ENCODE measurements around the gene MAN1A2.
"Not testable (repeated sequence)": the region's sequence is repeated elsewhere in the genome, so short reads cannot be mapped to it uniquely, and the experiment has no call there.

Gene MAN1A2

GRCh38 chr1:117558451-117558850 is 191.2 kb downstream of the MAN1A2 start:
- not testable (repeated sequence) for DNase-seq (ENCODE audit: low read depth)

- no peak for DNase-seq (ENCODE audit: low read depth)
Observed at GRCh38 chr1:117559139-117559538, 191.9 kb downstream of the MAN1A2 start.

GRCh38 chr1:117559985-117560384 is 192.7 kb downstream of the MAN1A2 start:
- no peak for DNase-seq (ENCODE audit: low read depth)

- no peak for DNase-seq (ENCODE audit: low read depth)
Observed at GRCh38 chr1:117561071-117561470, 193.8 kb downstream of the MAN1A2 start.

- DNase-seq (ENCODE audit: low read depth), result no peak
Observed at GRCh38 chr1:117561551-117561950, 194.3 kb downstream of the MAN1A2 start.

GRCh38 chr1:117562581-117563491 is 195.6 kb downstream of the MAN1A2 start:
- DNase-seq (ENCODE audit: low read depth), result no peak

- no peak for DNase-seq (ENCODE audit: low read depth)
Observed at GRCh38 chr1:117563492-117563875, 196.2 kb downstream of the MAN1A2 start.

GRCh38 chr1:117564227-117565075 is 197.2 kb downstream of the MAN1A2 start:
- DNase-seq (ENCODE audit: low read depth), result no peak

- DNase-seq (ENCODE audit: low read depth), result no peak
Observed at GRCh38 chr1:117565076-117565556, 197.9 kb downstream of the MAN1A2 start.

- DNase-seq (ENCODE audit: low read depth), result no peak
Observed at GRCh38 chr1:117565745-117566455, 198.7 kb downstream of the MAN1A2 start.

- DNase-seq (ENCODE audit: low read depth), result no peak
Observed at GRCh38 chr1:117566556-117566955, 199.3 kb downstream of the MAN1A2 start.

GRCh38 chr1:117567435-117567834 is 200.2 kb downstream of the MAN1A2 start:
- no peak for DNase-seq (ENCODE audit: low read depth)

GRCh38 chr1:117567976-117568375 is 200.7 kb downstream of the MAN1A2 start:
- no peak for DNase-seq (ENCODE audit: low read depth)

GRCh38 chr1:117568999-117569398 is 201.8 kb downstream of the MAN1A2 start:
- DNase-seq (ENCODE audit: low read depth), result no peak

GRCh38 chr1:117569856-117570255 is 202.6 kb downstream of the MAN1A2 start:
- no peak for DNase-seq (ENCODE audit: low read depth)

GRCh38 chr1:117570988-117571409 is 203.8 kb downstream of the MAN1A2 start:
- DNase-seq (ENCODE audit: low read depth), result no peak

GRCh38 chr1:117571496-117571895 is 204.2 kb downstream of the MAN1A2 start:
- no peak for DNase-seq (ENCODE audit: low read depth)

- DNase-seq (ENCODE audit: low read depth), result no peak
Observed at GRCh38 chr1:117572546-117572945, 205.3 kb downstream of the MAN1A2 start.

- no peak for DNase-seq (ENCODE audit: low read depth)
Observed at GRCh38 chr1:117573386-117574023, 206.3 kb downstream of the MAN1A2 start.

- no peak for DNase-seq (ENCODE audit: low read depth)
Observed at GRCh38 chr1:117574161-117574835, 207.0 kb downstream of the MAN1A2 start.
